CD4-positive, alpha-beta memory T cell (primary cell): Measurements from ENCODE around the gene RABL2B. TPM values are rescaled to one million over a fixed set of nuclear protein-coding genes. Genes with fewer than 3 reads are reported as not detected.
"Not testable (repeated sequence)": the region's sequence is repeated elsewhere in the genome, so short reads cannot be mapped to it uniquely, and the experiment has no call there.

ENCODE experiments used
- CTCF ChIA-PET: fragments of 350-600 bp; sonication (Branson Sonifier 250); formaldehyde crosslinking; loops from one replicate; lab custom pipeline; 2021; ENCODE audit warnings: inconsistent platforms; ENCODE audit not compliant: partially characterized antibody; lab: Charles Lee
- POLR2A ChIA-PET: fragments of 350-600 bp; sonication (Branson Sonifier 250); formaldehyde crosslinking; loops from one replicate; lab custom pipeline; 2021; ENCODE audit not compliant: partially characterized antibody; lab: Charles Lee
- DNase-seq, 5 donors: peaks; one replicate each; pipeline versions ENCODE4 v3.0.0 to v3.0.0-alpha.2; 2020 to 2022; ENCODE audit warnings: mixed read lengths in 1 of 5
- H3K27ac ChIP-seq: one replicate; pipeline ENCODE4 v1.7.0; 2013; ENCODE audit warnings: low read depth, low read length
- H3K27me3 ChIP-seq: 2 replicates; pipeline ENCODE4 v1.7.0; 2013; ENCODE audit warnings: mild to moderate bottlenecking, low read length, moderate library complexity; ENCODE audit not compliant: insufficient read depth
- H3K36me3 ChIP-seq: 2 replicates; pipeline ENCODE4 v1.7.0; 2013; ENCODE audit warnings: mild to moderate bottlenecking, low read length, moderate library complexity; ENCODE audit not compliant: insufficient read depth
- H3K4me1 ChIP-seq: 2 replicates; pipeline ENCODE4 v1.7.0; 2013; ENCODE audit warnings: mild to moderate bottlenecking, low read length, moderate library complexity; ENCODE audit not compliant: insufficient read depth
- H3K4me3 ChIP-seq, 2 donors: one replicate each; pipeline ENCODE4 v1.7.0; 2013; ENCODE audit warnings: low read length in 2 of 2, mild to moderate bottlenecking in 1 of 2
- H3K9me3 ChIP-seq, 2 donors: one replicate each; pipeline ENCODE4 v1.7.0; 2013; ENCODE audit warnings: low read length in 2 of 2, control low read depth in 1 of 2; ENCODE audit not compliant: control insufficient read depth in 1 of 2
- H3K27ac Mint-ChIP-seq, 7 donors: one replicate each; pipeline ENCODE4 v1.8.0; 2020 to 2021; ENCODE audit warnings: mixed read lengths in 7 of 7, mild to moderate bottlenecking in 6 of 7, inconsistent platforms in 3 of 7, moderate library complexity in 3 of 7
- H3K27me3 Mint-ChIP-seq, 2 donors: one replicate each; pipeline ENCODE4 v1.8.0; 2020 to 2021; ENCODE audit warnings: mixed read lengths in 2 of 2
- H3K36me3 Mint-ChIP-seq, 2 donors: one replicate each; pipeline ENCODE4 v1.8.0; 2020 to 2021; ENCODE audit warnings: mixed read lengths in 2 of 2, inconsistent platforms in 1 of 2, mild to moderate bottlenecking in 1 of 2
- H3K4me1 Mint-ChIP-seq, 4 donors: one replicate each; pipeline ENCODE4 v1.8.0; 2020 to 2021; ENCODE audit warnings: mixed read lengths in 4 of 4, mild to moderate bottlenecking in 1 of 4
- H3K4me3 Mint-ChIP-seq, 8 donors: one replicate each; pipeline ENCODE4 v1.8.0; 2020 to 2021; ENCODE audit warnings: mixed read lengths in 8 of 8, mild to moderate bottlenecking in 7 of 8, moderate library complexity in 6 of 8, inconsistent platforms in 3 of 8
- H3K9me3 Mint-ChIP-seq, 8 donors: one replicate each; pipeline ENCODE4 v1.8.0; 2020 to 2021; ENCODE audit warnings: mixed read lengths in 8 of 8, mild to moderate bottlenecking in 5 of 8, inconsistent platforms in 3 of 8, moderate library complexity in 1 of 8
- intact Hi-C: fragments of 100-400 bp; cut with micrococcal nuclease; formaldehyde crosslinking; loops from one replicate; pipeline ENCODE4 v1.15.1; 2023
- polyA plus RNA-seq, 2 donors: library from polyadenylated mRNA; unstranded; fragments of 300-500 nt; fragmentation: Illumina TruSeq; gene quantifications; one replicate each; pipeline ENCODE4 v1.2.3, GENCODE V29; 2021
- total RNA-seq, 2 experiments: library from RNA; stranded (reverse); gene quantifications; one replicate each; pipeline ENCODE4 v1.2.3, GENCODE V29; 2021

RABL2B gene
- total and polyA plus RNA-seq, 4 experiments from 2014 or later, result 27.7 to 84.5 (median 53.0) TPM

GRCh38 chr22:50775132-50775531 is 8.3 kb downstream of the RABL2B start:
- intact Hi-C loops, CTCF ChIA-PET: not testable (repeated sequence)

GRCh38 chr22:50764288-50764687 is 19.1 kb downstream of the RABL2B start:
- H3K9me3 Mint-ChIP-seq, CTCF ChIA-PET, H3K4me3 Mint-ChIP-seq, H3K4me1 ChIP-seq, POLR2A ChIA-PET, H3K4me3 ChIP-seq, H3K27me3 ChIP-seq, intact Hi-C loops, H3K27me3 Mint-ChIP-seq, H3K36me3 Mint-ChIP-seq, H3K36me3 ChIP-seq, H3K27ac ChIP-seq, DNase-seq, H3K27ac Mint-ChIP-seq, H3K4me1 Mint-ChIP-seq, H3K9me3 ChIP-seq: not testable (repeated sequence)

More at GRCh38 chr22:50775132-50775531, 8.3 kb downstream of the RABL2B start:
- not testable (repeated sequence) for H3K27me3 Mint-ChIP-seq, H3K4me3 Mint-ChIP-seq, H3K4me3 ChIP-seq, H3K4me1 ChIP-seq, DNase-seq, H3K9me3 Mint-ChIP-seq, H3K4me1 Mint-ChIP-seq, H3K36me3 Mint-ChIP-seq, H3K27ac ChIP-seq, H3K27me3 ChIP-seq, H3K36me3 ChIP-seq, H3K9me3 ChIP-seq, H3K27ac Mint-ChIP-seq
- POLR2A ChIA-PET, result interaction anchor here (1.0 kb wide), 1 partner anchor 18 kb away, joined by 3 read pairs; no protein-coding TSS in a partner anchor

GRCh38 chr22:50761829-50762228 is 21.6 kb downstream of the RABL2B start:
- H3K9me3 ChIP-seq, CTCF ChIA-PET, intact Hi-C loops, POLR2A ChIA-PET, H3K4me3 ChIP-seq, H3K4me1 ChIP-seq, H3K27ac ChIP-seq, H3K36me3 ChIP-seq, H3K36me3 Mint-ChIP-seq, H3K9me3 Mint-ChIP-seq, DNase-seq, H3K4me3 Mint-ChIP-seq, H3K27ac Mint-ChIP-seq, H3K27me3 Mint-ChIP-seq, H3K27me3 ChIP-seq: not testable (repeated sequence)
- H3K4me1 Mint-ChIP-seq, result peaks cover 4 to 13% (median 10%) of the 10 kb centered on the region in 4 donors

- H3K36me3 Mint-ChIP-seq, POLR2A ChIA-PET, H3K9me3 Mint-ChIP-seq, CTCF ChIA-PET, H3K36me3 ChIP-seq, H3K27me3 Mint-ChIP-seq, H3K4me1 ChIP-seq, H3K27ac ChIP-seq, DNase-seq, H3K27me3 ChIP-seq, intact Hi-C loops, H3K27ac Mint-ChIP-seq, H3K9me3 ChIP-seq, H3K4me3 ChIP-seq, H3K4me3 Mint-ChIP-seq: not testable (repeated sequence)
- peaks cover 2 to 23% (median 15%) of the 10 kb centered on the region in 4 donors for H3K4me1 Mint-ChIP-seq
Observed at GRCh38 chr22:50759597-50760341, 23.7 kb downstream of the RABL2B start.

- peak overlapping the region; percentile 58 to 97 (median 95) for H3K27ac Mint-ChIP-seq
- not testable (repeated sequence) for H3K27me3 Mint-ChIP-seq
Observed at GRCh38 chr22:50756949-50757491, 26.4 kb downstream of the RABL2B start.

GRCh38 chr22:50756406-50756805 is 27.0 kb downstream of the RABL2B start:
- H3K4me1 Mint-ChIP-seq, result peaks cover 2 to 26% (median 17%) of the 10 kb centered on the region in 4 donors
- H3K27me3 Mint-ChIP-seq, H3K36me3 Mint-ChIP-seq, H3K36me3 ChIP-seq, intact Hi-C loops, H3K4me1 ChIP-seq, H3K27me3 ChIP-seq, H3K4me3 ChIP-seq, H3K9me3 ChIP-seq: not testable (repeated sequence)
- DNase-seq, result peak in 4 of 5 donors; percentile 16 to 24 (median 20)
- H3K9me3 Mint-ChIP-seq, result peaks cover 0 to 11% (median 4%) of the 10 kb centered on the region in 8 donors
- peak overlapping the region; percentile 90 to 97 (median 96) for H3K4me3 Mint-ChIP-seq
- peak overlapping the region; percentile 36 to 97 (median 95) for H3K27ac Mint-ChIP-seq
- ChIA-PET CTCF (interaction anchor here (2.3 kb wide), 1 partner anchor 24 kb away, joined by 10 read pairs; no protein-coding TSS in a partner anchor), POLR2A (interaction anchor here (1.3 to 1.6 kb wide), 3 partner anchors 19 to 135 kb away, joined by 3 to 7 read pairs (median 5); partner anchors contain the start of gene RABL2B)
- H3K27ac ChIP-seq, result peak overlapping the region; percentile 44

More at GRCh38 chr22:50756949-50757491, 26.4 kb downstream of the RABL2B start:
- H3K27ac ChIP-seq, result peak overlapping the region; percentile 44
- H3K9me3 ChIP-seq, H3K4me1 ChIP-seq, H3K36me3 Mint-ChIP-seq, H3K36me3 ChIP-seq, H3K27me3 ChIP-seq: not testable (repeated sequence)
- intact Hi-C loops, result loop anchor here (1.0 kb wide), 1 partner anchor 25 kb away; no protein-coding TSS in a partner anchor
- ChIA-PET POLR2A (interaction anchor here (0.9 to 1.6 kb wide), 4 partner anchors 18 to 136 kb away, joined by 3 to 7 read pairs (median 4); partner anchors contain the start of genes ARSA and RABL2B), CTCF (interaction anchor here (2.3 kb wide), 1 partner anchor 25 kb away, joined by 10 read pairs; no protein-coding TSS in a partner anchor)
- H3K4me3 ChIP-seq, result peak overlapping the region; percentile 42 to 55
- Mint-ChIP-seq H3K9me3 (peaks cover 0 to 11% (median 4%) of the 10 kb centered on the region in 8 donors), H3K4me1 (peaks cover 2 to 26% (median 17%) of the 10 kb centered on the region in 4 donors), H3K4me3 (peak overlapping the region; percentile 90 to 97 (median 96))
- peak; percentile 72 to 80 (median 78) for DNase-seq

- H3K36me3 ChIP-seq, intact Hi-C loops, H3K4me3 ChIP-seq, H3K36me3 Mint-ChIP-seq, DNase-seq, POLR2A ChIA-PET, H3K27ac ChIP-seq, H3K4me1 ChIP-seq, CTCF ChIA-PET, H3K27me3 Mint-ChIP-seq, H3K27me3 ChIP-seq, H3K9me3 ChIP-seq: not testable (repeated sequence)
- Mint-ChIP-seq H3K4me1 (peaks cover 2 to 26% (median 17%) of the 10 kb centered on the region in 4 donors), H3K27ac (peak overlapping the region in 1 of 7 donors; percentile 38), H3K9me3 (peaks cover 0 to 11% (median 4%) of the 10 kb centered on the region in 8 donors), H3K4me3 (peak overlapping the region in 5 of 8 donors; percentile 29 to 82 (median 61))
Observed at GRCh38 chr22:50755251-50755650, 28.2 kb downstream of the RABL2B start.
